GM21367 (cell line): Measurements from ENCODE around the gene ADAMTS17.

Experiments
- ATAC-seq: cut with Tn5 transposase; IDR thresholded peaks from one replicate; pipeline ENCODE4 v1.9.1; 2021; ENCODE audit not compliant: unreplicated experiment

The ADAMTS17 gene

DNA sequence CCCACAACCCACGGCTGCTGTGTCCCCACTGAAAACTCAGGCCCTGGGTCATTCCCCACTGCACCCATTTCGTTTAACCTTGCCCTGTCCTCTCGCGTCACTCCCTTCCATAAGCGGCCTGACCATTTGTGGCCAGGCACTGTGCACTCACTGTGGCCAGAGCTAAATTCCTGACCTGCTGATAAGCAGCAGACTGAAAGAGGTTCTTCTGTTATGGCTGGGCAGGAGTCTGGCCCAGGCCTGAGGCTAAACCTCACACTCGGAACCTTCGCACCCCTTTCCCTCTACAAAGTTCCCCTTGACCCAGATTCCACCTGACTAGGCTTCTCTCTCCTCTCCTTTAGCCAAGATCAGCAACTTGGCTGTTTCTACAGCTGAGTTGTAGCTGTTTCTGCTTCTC is 62.3 kb downstream of the ADAMTS17 start:
- no peak for ATAC-seq

DNA sequence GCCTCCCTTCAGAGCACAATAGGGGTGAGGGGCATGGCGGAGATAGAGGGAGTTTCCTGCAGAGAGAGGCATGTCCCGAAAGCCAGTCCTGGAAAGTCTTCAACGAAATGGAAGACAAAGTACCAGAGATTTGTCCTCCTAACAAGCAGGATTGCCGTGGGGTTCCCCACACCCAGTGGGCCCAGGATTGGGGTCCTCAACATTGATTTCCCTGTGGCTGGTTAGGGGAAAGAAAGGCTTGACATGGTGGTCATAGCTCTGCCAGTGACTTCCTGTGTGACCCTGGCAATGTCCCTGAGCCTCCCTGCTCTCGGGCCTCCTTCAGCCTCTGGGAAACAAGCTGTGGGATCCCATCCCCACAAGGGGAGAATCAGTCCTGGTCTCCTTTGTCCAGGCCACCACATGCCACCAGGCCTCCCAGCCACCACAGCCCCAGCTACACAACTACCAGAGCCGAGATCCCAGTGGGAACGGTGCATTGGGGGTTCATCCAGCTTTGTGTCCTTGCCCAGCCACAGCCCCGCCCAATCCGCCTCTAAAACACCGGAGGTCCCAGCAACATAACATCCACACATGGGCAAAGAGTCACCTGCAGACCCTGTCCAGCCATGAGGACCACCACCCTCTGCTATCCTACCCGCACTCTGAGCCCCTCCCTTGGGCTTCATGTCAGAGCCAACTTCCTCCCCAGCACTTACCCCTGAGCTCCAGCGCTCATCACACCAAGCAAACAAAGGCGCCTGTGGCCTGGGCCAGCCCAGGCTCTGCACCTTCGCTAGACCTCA is 63.0 kb downstream of the ADAMTS17 start:
- no peak for ATAC-seq

DNA sequence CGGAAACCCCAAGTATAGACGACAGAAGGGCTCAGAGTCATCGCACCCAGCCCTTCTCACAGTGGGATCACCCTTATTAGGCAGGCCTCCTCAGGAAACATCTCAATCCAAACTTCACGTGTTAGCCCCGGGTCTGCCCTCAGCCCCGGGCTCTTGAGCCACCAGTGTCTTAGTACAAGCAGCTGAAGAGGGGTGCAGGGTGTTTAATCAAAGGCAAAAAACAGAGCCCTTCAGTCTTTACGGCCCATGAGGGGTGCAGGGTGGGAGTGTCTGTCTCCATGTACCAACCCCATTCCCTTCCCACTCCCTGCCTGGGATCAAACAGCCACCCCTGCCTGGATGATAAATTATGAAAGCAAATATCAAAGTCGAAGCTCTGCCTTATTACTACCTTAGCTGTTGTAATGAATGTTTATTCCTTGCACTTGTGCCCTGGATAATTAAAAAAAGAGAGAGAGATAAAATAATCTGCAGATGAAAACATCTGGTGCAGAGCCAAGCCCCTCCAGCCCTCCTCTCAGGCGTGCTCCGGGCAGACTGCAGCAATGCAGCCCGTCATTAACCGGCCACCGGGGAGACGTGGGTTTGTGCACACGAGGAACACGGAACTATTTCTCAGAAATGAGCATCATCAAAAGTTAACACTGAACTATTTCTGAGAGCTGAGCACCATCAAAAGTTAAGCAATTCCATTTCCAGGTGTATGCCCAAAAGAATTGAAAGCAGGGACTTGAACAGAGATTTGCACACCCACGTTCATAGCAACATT is 64.5 kb downstream of the ADAMTS17 start:
- no peak for ATAC-seq

DNA sequence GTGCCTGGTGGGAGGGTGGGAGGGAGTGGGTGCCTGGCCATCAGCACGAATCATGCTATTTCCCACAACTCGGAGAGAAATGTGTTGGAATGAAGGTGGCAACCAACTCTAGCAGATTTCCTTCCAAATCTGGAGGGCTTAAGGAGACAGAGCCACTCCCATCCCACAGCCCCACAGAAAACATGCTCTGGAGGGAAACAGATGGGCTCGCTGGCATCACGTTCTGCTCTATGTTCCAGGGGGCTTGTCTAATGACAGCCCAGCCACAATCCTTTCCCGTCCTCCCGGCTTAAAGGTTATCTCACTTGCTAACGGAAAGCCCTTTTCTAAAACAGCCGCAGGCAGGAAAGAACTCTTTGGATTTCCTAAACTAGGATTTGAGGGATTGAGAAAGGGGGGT is 65.3 kb downstream of the ADAMTS17 start:
- ATAC-seq: no peak

DNA sequence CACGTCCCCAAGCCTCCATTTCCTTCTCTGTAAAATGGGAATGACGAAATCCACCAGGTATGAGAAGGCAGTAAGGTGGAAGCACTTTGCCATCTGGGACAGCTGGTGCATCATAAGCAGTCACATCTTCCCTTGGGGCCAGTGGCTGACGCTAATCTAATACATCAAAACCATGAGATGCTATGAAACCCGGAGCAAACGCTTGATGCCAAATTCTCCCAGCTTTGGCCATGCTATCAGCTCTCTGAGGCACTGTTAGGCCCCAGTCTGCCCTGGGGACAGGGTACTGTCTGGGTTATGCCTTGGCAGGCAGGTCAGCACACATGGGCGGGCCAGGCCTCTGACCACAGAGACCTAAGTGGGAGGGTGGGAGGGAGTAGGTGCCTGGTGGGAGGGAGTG is 66.1 kb downstream of the ADAMTS17 start:
- ATAC-seq: no peak

DNA sequence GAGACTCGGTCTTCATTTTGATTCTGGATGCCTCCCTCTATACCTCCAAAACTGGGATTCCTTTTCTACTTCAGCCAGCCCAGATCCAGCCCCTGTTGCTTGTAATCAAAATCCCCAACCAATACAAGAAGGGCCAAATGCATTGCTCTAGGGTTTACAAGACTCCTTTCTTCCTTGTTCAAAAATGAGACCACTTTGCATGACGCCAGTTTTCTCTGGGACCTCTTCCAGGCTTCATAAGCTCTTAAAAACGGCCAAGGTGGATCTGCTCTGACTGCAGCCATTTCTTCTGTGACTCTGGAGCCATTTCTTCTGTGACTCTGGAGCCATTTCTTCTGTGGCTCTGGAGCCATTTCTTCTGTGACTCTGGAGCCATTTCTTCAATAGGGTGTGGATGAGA is 71.9 kb downstream of the ADAMTS17 start:
- no peak for ATAC-seq

DNA sequence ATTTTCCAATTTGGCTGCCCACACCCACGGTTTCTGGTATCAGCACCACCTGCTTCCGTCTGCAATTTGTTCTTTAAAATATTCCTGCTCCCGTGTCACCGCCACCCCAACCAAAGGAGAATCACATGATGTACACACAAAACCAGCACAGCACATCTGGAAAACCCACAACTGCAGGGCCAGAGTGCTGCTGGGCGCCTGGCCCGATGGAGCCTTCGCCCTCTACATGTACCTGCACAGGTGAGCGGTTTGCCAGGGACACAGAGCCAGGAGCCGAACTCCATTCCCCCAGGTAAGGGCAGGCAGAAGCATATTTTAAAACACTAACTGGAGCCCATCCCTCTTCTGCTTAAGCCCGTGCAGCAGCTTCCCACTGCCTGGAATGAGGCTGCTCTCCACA is 75.6 kb downstream of the ADAMTS17 start:
- no peak for ATAC-seq

DNA sequence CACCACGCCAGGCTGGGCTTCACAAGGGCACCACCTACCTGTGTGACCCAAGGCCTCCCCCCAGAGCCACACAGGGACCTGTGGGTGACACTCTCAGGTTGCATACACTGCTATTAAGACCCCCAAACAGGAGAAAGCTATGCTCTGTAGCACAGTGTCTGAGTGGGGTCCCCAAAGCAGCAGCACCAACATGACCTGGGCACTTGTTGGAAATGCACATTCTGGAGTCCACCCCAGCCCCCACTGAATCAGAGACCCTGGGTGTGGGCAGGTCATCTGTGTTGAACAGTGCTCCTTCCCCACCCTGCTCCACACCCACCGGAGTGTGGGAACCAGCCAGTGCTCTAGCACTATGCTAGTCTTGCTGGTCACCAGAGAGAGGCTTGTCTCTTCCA is 76.1 kb downstream of the ADAMTS17 start:
- ATAC-seq: no peak

DNA sequence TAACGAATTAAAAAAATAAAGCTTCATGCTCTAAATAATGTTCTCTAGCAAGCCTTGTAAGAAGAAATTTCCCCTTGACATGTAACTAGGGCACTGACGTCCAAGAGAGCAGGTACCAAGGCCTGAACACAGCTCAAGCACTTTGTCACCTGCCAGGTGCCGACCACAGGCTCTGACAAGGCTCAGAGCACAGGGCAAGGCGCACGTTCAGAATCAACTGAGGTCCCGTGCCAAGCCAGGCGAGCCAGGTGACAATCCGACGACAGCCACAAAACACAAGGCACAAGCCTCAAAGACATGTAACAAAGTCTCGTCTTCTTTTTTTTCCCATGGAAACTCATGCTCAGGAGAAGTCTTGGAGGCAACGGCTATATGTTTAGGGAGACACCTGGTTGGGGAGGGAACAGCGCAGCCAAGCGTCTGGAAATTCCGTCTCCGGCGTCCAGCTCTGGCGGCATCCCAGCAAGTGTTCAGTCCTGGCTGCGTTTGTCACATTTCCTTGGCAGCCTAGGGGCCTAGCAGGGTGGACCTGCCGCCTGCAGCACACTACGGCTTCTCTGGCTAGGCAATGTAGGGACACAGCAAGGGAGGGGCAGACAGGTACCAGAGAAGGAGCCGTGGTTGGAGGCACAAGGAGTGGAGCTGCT is 76.7 kb downstream of the ADAMTS17 start:
- no peak for ATAC-seq

DNA sequence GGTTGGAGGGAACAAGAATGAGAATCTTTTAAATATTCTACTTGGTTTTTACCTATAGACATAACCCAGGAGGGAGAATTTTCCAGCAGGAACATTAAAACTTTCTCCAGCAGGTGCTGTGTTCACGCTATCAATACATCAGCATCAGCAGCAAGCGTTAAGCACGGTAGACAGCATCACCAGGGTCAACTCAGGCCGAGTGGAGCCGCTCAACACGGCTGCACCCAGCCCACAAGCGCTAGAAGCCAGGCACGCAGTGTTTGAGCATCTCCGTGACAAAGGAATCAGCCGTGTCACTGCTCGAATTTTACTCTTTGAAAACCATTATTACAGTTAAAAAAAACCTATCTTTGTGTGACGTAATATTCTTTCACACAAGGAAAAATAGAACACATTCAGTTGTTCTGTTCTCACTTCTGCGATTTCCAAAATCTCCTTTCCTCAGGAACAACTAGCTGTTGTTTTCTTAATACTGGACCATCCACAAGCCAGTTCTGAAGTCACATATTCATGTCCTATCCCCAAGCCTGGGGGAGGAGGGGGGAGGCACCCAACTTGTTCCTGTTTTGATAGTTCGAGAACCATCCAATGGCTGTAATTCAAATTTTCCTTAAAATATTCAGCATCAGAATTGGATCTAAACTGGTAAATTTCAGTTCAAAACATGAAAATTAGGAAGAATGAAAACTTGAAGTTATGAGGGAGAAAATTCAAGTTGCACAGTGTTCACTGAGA is 77.9 kb downstream of the ADAMTS17 start:
- no peak for ATAC-seq

DNA sequence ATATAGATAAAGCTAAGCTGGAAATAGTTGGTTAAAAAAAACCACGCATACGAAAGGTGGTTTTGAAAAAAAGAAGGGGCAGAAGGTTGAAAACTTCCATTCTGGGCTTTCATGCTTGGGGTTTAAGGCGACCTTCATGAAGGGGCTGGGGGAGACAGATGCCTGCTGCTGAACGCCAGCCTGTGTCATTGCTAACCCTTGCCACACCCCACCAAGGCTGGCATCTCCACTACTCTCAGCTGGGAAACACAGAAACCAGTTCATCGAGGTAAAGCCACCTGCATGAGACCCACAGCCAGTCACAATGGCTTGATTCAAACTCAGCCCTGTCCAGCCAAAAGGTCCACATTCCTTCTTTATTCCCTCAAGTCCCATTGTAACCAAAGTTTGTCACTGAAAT is 78.7 kb downstream of the ADAMTS17 start:
- ATAC-seq: no peak

DNA sequence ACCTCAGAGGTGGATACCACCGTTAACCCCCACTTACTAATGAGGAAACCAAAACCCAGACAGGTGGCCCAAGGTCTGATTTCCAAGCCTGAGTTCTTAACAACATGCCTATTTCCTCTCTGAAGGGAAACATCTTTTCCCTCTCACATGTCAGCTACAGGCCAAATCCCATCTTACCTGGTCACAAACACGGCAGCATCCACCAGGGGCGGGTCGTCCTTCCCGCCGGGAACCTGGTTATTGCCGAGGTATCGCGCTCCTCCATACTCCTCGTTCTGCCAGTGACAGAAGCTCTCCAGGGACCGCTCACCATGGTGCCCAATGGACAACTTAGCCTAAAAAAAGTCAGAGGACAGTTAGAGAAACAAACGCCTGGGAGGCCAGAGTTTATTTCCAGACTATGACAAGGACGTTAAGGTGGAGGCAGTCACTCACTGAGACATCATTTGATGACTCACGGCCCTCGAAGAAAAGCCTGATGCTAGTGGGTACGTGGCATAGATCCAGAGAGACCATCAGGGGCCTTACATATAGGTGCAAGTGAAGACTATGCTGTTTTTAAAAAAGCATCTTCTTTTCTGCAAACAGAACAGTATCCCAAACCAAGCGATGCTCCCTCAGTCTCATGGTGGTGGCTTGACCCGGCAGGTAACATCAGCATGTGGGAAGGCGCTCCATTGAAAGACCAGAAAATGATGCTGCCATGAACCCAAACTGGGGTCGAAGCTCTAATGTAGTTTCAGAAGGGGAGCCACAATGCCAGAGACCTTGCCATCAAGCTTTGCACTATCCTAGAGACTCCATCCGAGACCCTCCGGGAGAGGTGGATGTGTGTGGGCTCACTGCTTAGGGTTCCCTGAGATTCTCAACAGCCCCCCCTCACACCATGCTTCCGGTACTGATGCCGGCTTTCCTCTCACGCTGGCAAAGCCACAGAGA is 80.2 kb downstream of the ADAMTS17 start:
- no peak for ATAC-seq

DNA sequence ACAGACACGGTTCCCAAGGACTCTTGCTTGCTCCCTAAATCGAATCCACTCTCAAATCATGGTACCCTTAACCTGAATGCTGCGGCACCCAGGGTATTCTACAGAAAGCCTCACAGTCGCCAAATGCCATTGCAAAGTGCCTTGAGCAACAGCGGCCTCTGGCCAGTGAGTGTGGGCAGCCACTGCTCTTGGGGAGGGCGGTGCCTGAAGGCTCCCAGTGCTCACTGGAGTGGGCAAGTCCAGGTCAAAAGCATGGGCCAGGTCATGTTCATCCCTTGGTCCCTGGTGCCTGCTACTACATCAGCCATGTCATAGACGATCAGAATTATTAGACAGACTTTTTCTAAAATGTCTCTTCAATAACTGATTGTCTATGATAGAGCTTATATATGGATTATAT is 82.5 kb downstream of the ADAMTS17 start:
- no peak for ATAC-seq

DNA sequence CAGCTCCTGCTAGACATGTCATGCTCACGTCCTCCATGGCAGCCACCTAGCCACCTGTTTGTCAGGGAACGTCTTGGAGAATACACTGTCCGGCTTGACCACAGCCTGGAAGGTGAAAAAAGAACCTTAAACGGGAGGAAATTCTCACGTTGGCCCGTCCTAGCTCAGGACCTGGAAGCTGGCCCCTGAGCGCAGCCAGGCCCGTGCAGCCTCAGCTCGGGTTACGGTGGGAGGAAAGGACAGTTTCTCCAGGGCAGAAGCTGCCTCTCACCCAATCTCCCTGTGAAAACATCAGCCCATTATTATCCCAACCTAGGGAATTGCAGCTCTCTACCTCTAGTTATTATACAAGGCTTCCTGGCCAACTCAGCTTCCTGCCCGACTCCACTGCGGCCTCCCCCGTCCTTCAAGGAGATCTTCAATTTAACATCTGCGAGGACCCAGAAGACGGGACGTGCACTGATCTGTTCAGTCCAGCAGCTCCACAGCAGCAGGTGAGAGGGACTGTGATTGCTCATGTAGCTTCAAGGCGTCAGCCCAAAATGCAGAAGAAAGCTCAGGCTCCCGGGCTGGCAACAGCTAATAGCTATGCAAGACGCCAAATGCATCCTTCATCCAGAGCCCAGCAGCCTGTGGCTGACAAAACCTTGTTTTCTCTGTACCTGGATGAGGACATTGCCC is 84.7 kb downstream of the ADAMTS17 start:
- no peak for ATAC-seq

DNA sequence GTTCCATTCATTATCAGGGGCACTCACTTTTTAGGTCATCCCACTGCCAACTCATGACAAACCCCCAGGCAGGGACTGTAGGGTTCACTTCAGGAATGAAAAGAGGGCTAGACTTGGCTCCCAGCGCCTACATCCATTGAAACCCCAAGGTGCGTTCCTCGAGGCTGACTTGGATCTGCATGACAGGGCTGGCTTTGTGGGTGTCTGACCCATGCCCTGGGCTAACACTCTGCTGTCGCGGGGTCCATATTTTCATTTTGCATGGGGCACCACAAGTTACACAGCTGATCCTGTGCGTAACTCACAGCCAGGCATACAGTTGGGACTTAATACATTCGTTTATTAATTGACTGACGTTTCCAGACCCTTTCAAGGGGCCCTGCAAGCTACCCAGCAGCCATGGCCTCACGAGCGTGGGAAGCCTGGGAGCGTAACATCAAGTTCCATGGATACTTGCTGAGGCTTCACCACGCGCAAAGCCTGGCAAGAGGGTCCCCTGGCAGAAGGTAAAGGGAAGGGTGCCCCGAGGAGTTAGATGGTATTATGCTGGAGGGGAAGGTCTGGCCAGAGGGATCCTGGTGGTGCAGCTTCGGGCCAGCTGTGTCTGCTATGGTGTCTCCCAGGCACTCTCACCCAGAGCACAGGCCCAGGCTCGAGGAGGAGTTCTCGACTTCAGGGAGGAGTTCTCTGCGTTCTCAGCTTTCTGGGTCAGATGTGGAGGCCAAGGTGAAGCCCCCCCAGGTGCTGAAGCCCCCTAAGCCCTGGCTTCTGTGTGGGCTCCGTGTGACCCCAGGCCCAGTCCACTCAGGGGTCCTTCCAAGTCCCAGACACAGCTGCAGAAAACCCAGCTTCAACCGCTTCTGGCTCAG is 85.4 kb downstream of the ADAMTS17 start:
- no peak for ATAC-seq

DNA sequence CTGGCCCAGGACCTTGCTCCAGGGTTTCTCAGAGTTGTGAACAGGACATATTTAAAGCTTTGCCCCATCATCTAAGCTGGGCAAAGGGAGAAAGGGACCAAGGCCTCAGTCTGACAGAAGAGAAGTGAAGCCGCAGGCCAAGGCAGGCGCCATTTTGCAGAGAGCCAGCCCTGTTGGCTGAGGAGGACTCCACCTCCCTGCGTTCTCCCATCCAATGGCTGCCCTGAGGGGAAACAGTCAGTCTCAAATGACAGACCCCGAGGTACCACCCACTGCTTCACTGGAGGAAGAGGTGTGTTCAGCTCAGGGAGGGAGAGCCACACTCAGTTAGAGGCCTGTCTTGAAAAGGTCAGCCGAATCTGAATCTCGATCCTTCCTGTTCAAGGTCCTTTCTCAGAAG is 86.1 kb downstream of the ADAMTS17 start:
- ATAC-seq: no peak

DNA sequence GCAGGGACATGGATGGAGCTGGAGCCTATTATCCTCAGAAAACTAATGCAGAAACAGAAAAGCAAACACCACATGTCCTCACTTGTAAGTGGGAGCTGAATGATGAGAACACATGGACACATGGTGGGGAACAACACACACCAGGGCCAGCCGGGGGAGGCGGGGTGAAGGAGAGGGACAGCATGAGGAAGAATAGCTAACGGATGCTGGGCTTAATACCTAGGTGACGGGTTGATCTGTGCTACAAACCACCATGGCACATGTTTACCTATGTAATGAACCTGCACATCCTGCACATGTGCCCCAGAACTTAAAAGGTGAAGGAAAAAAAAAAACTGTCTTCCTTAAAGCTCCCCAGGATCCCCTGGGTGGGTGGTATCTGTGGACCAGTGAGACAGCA is 87.1 kb downstream of the ADAMTS17 start:
- ATAC-seq: no peak

DNA sequence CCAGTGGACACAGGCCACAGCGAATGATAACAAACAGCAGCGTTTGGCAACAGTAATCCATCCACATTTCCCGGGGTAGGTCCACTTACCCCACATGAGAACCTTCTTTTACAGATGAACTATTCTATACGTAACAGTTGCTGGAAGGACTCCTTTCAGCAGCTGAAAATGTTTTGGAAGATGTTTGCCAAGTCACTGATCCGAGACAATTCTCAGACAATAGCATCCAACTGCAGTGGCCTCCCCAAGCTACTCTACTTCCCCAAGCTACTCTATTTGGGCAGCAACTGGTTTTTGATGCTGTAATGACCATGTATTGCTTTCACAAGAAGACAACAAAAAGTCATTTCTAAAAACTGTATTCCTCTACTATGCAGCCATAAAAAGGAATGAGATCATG is 87.5 kb downstream of the ADAMTS17 start:
- ATAC-seq: no peak

DNA sequence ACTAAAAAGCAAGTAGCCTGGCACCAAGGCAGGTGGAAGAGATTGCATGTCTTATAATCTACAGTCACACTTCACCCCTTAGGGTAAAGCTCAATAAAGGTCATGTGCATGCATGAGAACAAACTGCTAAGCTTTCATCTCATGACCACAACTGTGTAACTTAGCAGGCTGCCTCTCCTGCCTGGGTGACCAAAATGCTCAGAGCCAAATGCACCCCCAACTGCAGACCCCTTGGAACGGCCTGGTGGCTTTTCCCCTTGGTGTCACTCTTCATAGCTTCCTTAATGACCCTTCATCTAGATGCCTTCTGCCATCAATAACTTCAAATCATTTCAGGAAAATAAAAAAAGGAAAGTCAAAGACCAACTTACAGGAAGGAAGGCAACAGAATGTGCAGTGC is 88.1 kb downstream of the ADAMTS17 start:
- no peak for ATAC-seq
